ENCODE results near the gene FANCE.
"Not testable (repeated sequence)": the region's sequence is repeated elsewhere in the genome, so short reads cannot be mapped to it uniquely, and the experiment has no call there.

FANCE gene

GRCh38 chr6:35432291-35432690 lies 19.8 kb upstream of the FANCE start:
- no peak for DNase-seq (ENCODE audit: low read depth, low spot score)

- not testable (repeated sequence) for DNase-seq (ENCODE audit: low read depth, low spot score)
Observed at GRCh38 chr6:35432702-35433101, 19.4 kb upstream of the FANCE start.

GRCh38 chr6:35435074-35435837 lies 16.9 kb upstream of the FANCE start:
- no peak for DNase-seq (ENCODE audit: low read depth, low spot score)

GRCh38 chr6:35436071-35436857 lies 15.9 kb upstream of the FANCE start:
- no peak for DNase-seq (ENCODE audit: low read depth, low spot score)

- not testable (repeated sequence) for DNase-seq (ENCODE audit: low read depth, low spot score)
Observed at GRCh38 chr6:35438378-35439065, 13.6 kb upstream of the FANCE start.

- no peak for DNase-seq (ENCODE audit: low read depth, low spot score)
Observed at GRCh38 chr6:35439308-35439707, 12.8 kb upstream of the FANCE start.

GRCh38 chr6:35441205-35441604 lies 10.9 kb upstream of the FANCE start:
- DNase-seq (ENCODE audit: low read depth, low spot score): no peak

- no peak for DNase-seq (ENCODE audit: low read depth, low spot score)
Observed at GRCh38 chr6:35441642-35442041, 10.5 kb upstream of the FANCE start.

- no peak for DNase-seq (ENCODE audit: low read depth, low spot score)
Observed at GRCh38 chr6:35442693-35443092, 9.4 kb upstream of the FANCE start.

GRCh38 chr6:35443341-35444030 lies 8.7 kb upstream of the FANCE start:
- DNase-seq (ENCODE audit: low read depth, low spot score): no peak

- DNase-seq (ENCODE audit: low read depth, low spot score): no peak
Observed at GRCh38 chr6:35445691-35446090, 6.4 kb upstream of the FANCE start.

GRCh38 chr6:35448191-35448590 lies 3.9 kb upstream of the FANCE start:
- DNase-seq (ENCODE audit: low read depth, low spot score): no peak

GRCh38 chr6:35449287-35449881 lies 2.8 kb upstream of the FANCE start:
- no peak for DNase-seq (ENCODE audit: low read depth, low spot score)

- no peak for DNase-seq (ENCODE audit: low read depth, low spot score)
Observed at GRCh38 chr6:35451354-35452182, 570 bp upstream of the FANCE start.

GRCh38 chr6:35453236-35453635 lies 1.1 kb downstream of the FANCE start:
- DNase-seq (ENCODE audit: low read depth, low spot score): no peak

GRCh38 chr6:35454391-35455110 lies 2.4 kb downstream of the FANCE start:
- no peak for DNase-seq (ENCODE audit: low read depth, low spot score)

- DNase-seq (ENCODE audit: low read depth, low spot score): no peak
Observed at GRCh38 chr6:35457907-35458306, 5.8 kb downstream of the FANCE start.

GRCh38 chr6:35461270-35461669 lies 9.1 kb downstream of the FANCE start:
- no peak for DNase-seq (ENCODE audit: low read depth, low spot score)

GRCh38 chr6:35463292-35463691 lies 11.2 kb downstream of the FANCE start:
- DNase-seq (ENCODE audit: low read depth, low spot score): no peak

- DNase-seq (ENCODE audit: low read depth, low spot score): no peak
Observed at GRCh38 chr6:35465646-35466045, 13.5 kb downstream of the FANCE start.

Measured in iPS DF 19.7 (cell line).